Endothelial cell of umbilical vein (primary cell): ENCODE results near the gene TENM4.

Experiments
- CTCF ChIP-seq, 2 donors: IDR thresholded peaks; 1 replicate in 1 of 2; 2 replicates in 1 of 2; pipeline ENCODE4 v1.5.1; 2011; ENCODE audit warnings: low read length in 2 of 2, mild to moderate bottlenecking in 2 of 2, moderate library complexity in 2 of 2, control low read depth in 1 of 2, inconsistent platforms in 1 of 2, low read depth in 1 of 2; ENCODE audit not compliant: insufficient read depth in 1 of 2; ENCODE audit errors: extremely low read depth in 1 of 2
- EZH2 ChIP-seq: IDR thresholded peaks from 2 replicates; pipeline ENCODE4 v1.6.1; 2012; ENCODE audit warnings: borderline replicate concordance, low read depth, mild to moderate bottlenecking, moderate library complexity, low read length, inconsistent platforms; ENCODE audit not compliant: severe bottlenecking
- FOS ChIP-seq: IDR thresholded peaks from 2 replicates; pipeline ENCODE4 v1.6.1; 2011; ENCODE audit warnings: mild to moderate bottlenecking, low read length, moderate library complexity, borderline replicate concordance; ENCODE audit not compliant: insufficient read depth
- GATA2 ChIP-seq: IDR thresholded peaks from 2 replicates; pipeline ENCODE4 v1.7.0; 2011; ENCODE audit warnings: low read depth, mild to moderate bottlenecking, moderate library complexity, mixed read lengths, low read length; ENCODE audit not compliant: insufficient read length, insufficient read depth
- JUN ChIP-seq: IDR thresholded peaks from 2 replicates; pipeline ENCODE4 v1.6.1; 2011; ENCODE audit warnings: borderline replicate concordance, low read depth; ENCODE audit not compliant: insufficient read length, insufficient read depth
- MAX ChIP-seq: IDR thresholded peaks from 2 replicates; pipeline ENCODE4 v1.6.1; 2011; ENCODE audit not compliant: insufficient read depth, insufficient read length
- MYC ChIP-seq: IDR thresholded peaks from one replicate; pipeline ENCODE4 v1.6.1; 2011; ENCODE audit warnings: mild to moderate bottlenecking, low read depth, low read length
- POLR2A ChIP-seq: IDR thresholded peaks from 2 replicates; pipeline ENCODE4 v1.6.1; 2012; ENCODE audit warnings: low read depth, mild to moderate bottlenecking, control low read depth, low read length
- POLR2AphosphoS5 ChIP-seq: IDR thresholded peaks from 2 replicates; pipeline ENCODE4 v1.6.1; 2012; ENCODE audit warnings: low read depth, mild to moderate bottlenecking, control low read depth, low read length, moderate library complexity; ENCODE audit not compliant: insufficient read depth

GRCh38 chr11:78941226-78941851 is 499.5 kb downstream of the TENM4 start:
- no peak for TF ChIP-seq CTCF (IDR thresholded peaks at IDR 0.05; ENCODE audit: extremely low read depth in 1 of 2, insufficient read depth in 1 of 2, low read depth in 1 of 2, low read length in 2 of 2)
- no peak for TF ChIP-seq MYC
- TF ChIP-seq EZH2: no peak
- no peak for TF ChIP-seq POLR2AphosphoS5
- TF ChIP-seq POLR2A: no peak
- no peak for TF ChIP-seq FOS
- TF ChIP-seq GATA2: no peak
- no peak for TF ChIP-seq MAX
- TF ChIP-seq JUN: no peak
